PC-9 (cell line): Measurements from ENCODE around the gene SLC36A2. TPM values are rescaled to one million over a fixed set of nuclear protein-coding genes. Genes with fewer than 3 reads are reported as not detected.

Experiments
- BruUV-seq: library from RNA; stranded (reverse); fragments of 400-500 nt; replicated peaks from 2 replicates; lab custom pipeline; 2021; lab: Mats Ljungman, UMichigan
- CTCF ChIA-PET: fragments of 300-600 bp; sonication (Branson Sonifier 250); formaldehyde crosslinking; loops from one replicate; lab custom pipeline; 2022; ENCODE audit warnings: antibody characterized with exemption; lab: Charles Lee
- POLR2A ChIA-PET: fragments of 300-600 bp; sonication (Branson Sonifier 250); formaldehyde crosslinking; loops from one replicate; lab custom pipeline; 2022; ENCODE audit warnings: antibody characterized with exemption; ENCODE audit not compliant: unreplicated experiment; lab: Charles Lee
- DNase-seq, 2 experiments: peaks; one replicate each; pipeline versions ENCODE4 v3.0.0 to v3.0.0-alpha.2; 2015 to 2022; ENCODE audit warnings: mixed read lengths in 1 of 2
- H2AFZ ChIP-seq: fragments of 200-600 bp; sonication (generic); 2 replicates; pipeline ENCODE4 v1.8.1; 2017; ENCODE audit warnings: antibody characterized with exemption
- H3F3A ChIP-seq: fragments of 200-600 bp; sonication (generic); 2 replicates; pipeline ENCODE4 v1.8.1; 2017; ENCODE audit warnings: antibody characterized with exemption, mild to moderate bottlenecking, low read depth; ENCODE audit not compliant: insufficient read depth
- H3K27ac ChIP-seq: fragments of 200-600 bp; sonication (generic); 2 replicates; pipeline ENCODE4 v1.6.1; 2016; ENCODE audit warnings: mixed run types
- H3K27me3 ChIP-seq: fragments of 200-600 bp; sonication (generic); 2 replicates; pipeline ENCODE4 v1.6.1; 2016; ENCODE audit warnings: low read depth, mixed run types; ENCODE audit not compliant: insufficient read depth
- H3K36me3 ChIP-seq: fragments of 200-600 bp; sonication (generic); 2 replicates; pipeline ENCODE4 v1.6.1; 2016; ENCODE audit warnings: low read depth, mixed run types
- H3K4me1 ChIP-seq: fragments of 200-600 bp; sonication (generic); replicated peaks from 2 replicates; pipeline ENCODE4 v1.6.1; 2016; ENCODE audit warnings: mixed run types; ENCODE audit not compliant: insufficient read depth
- H3K4me2 ChIP-seq: fragments of 200-600 bp; sonication (generic); 2 replicates; pipeline ENCODE4 v1.6.1; 2017; ENCODE audit warnings: mixed run types
- H3K4me3 ChIP-seq: fragments of 200-600 bp; sonication (generic); 2 replicates; pipeline ENCODE4 v1.6.1; 2016; ENCODE audit warnings: mixed run types
- H3K79me2 ChIP-seq: fragments of 200-600 bp; sonication (generic); 2 replicates; pipeline ENCODE4 v1.6.1; 2017; ENCODE audit warnings: low read depth, mixed run types
- H3K9me2 ChIP-seq: fragments of 200-600 bp; sonication (generic); 2 replicates; pipeline ENCODE4 v1.8.1; 2017; ENCODE audit warnings: mild to moderate bottlenecking; ENCODE audit not compliant: insufficient read depth
- H3K9me3 ChIP-seq: fragments of 200-600 bp; sonication (generic); 2 replicates; pipeline ENCODE4 v1.8.1; 2016; ENCODE audit warnings: low read depth; ENCODE audit not compliant: insufficient read depth
- H4K20me1 ChIP-seq: fragments of 200-600 bp; sonication (generic); 2 replicates; pipeline ENCODE4 v1.8.1; 2017; ENCODE audit not compliant: insufficient read depth
- EZH2 ChIP-seq: fragments of 200-600 bp; sonication (generic); IDR thresholded peaks from 2 replicates; pipeline ENCODE4 v1.8.0; 2017; ENCODE audit warnings: antibody characterized with exemption, low read depth
- intact Hi-C: fragments of 100-400 bp; cut with micrococcal nuclease; formaldehyde crosslinking; loops from one replicate; pipeline ENCODE4 v1.10.0; 2022; ENCODE audit not compliant: unreplicated experiment
- total RNA-seq: library from RNA; stranded (reverse); gene quantifications from 2 replicates; pipeline ENCODE4 v1.2.3, GENCODE V29; 2021
- TF ChIP-seq, protein P1 (sequence below): fragments of 200-600 bp; sonication (generic); conservative IDR thresholded peaks from 2 replicates; pipeline ENCODE4 v1.6.1; 2017; ENCODE audit warnings: mixed run types, antibody characterized with exemption, mild to moderate bottlenecking, moderate library complexity

The SLC36A2 gene
- total RNA-seq, 1 experiment from 2014 or later = not detected

DNA sequence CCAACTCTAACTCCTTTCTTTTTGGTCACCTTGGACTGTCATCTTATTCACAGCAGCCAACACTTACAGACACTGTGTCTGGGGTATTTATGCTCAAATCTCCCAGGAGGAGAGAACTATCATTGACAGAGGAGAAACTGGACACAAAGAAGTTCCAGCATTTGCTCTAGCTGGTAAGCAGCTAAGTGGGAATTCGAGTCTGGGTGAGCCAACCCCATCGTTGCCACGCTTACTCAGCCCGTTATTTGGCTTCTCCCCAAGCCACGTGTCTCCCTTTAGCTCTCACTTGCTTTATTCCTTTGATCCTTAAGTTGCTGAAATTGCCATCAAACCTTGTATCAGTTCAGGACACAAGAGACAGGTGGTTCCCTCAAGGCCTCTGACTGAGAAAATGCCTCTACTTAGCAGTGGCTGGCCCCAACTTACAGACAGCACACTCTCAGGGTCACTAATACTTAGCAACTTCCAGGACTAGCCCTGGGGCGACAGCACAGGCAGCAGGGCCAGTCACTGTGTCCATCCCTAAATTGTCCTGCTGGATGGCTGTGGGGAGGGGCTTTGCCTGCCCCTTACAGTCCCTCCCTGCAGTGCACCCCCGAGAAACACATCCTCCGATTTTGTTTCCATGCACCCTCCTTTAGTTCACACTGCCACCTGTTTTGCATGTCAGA lies 1.4 kb downstream of the SLC36A2 start:
- Histone ChIP-seq H3K4me2 (no peak overlapping the region), H3K9me3 (no peaks in the 10 kb centered on the region), H3K79me2 (no peaks in the 10 kb centered on the region), H3K4me1 (no peaks in the 10 kb centered on the region), H3K9me2 (no peaks in the 10 kb centered on the region), H3K27ac (no peak overlapping the region), H3K4me3 (no peak overlapping the region), H3K36me3 (no peaks in the 10 kb centered on the region), H2AFZ (no peak overlapping the region), H4K20me1 (no peaks in the 10 kb centered on the region), H3F3A (no peaks in the 10 kb centered on the region), H3K27me3 (peaks cover 63% of the 10 kb centered on the region)
- DNase-seq = no peak
- CTCF ChIA-PET = no interaction called here
- TF ChIP-seq EZH2 = no peak
- TF ChIP-seq, protein P1, sequence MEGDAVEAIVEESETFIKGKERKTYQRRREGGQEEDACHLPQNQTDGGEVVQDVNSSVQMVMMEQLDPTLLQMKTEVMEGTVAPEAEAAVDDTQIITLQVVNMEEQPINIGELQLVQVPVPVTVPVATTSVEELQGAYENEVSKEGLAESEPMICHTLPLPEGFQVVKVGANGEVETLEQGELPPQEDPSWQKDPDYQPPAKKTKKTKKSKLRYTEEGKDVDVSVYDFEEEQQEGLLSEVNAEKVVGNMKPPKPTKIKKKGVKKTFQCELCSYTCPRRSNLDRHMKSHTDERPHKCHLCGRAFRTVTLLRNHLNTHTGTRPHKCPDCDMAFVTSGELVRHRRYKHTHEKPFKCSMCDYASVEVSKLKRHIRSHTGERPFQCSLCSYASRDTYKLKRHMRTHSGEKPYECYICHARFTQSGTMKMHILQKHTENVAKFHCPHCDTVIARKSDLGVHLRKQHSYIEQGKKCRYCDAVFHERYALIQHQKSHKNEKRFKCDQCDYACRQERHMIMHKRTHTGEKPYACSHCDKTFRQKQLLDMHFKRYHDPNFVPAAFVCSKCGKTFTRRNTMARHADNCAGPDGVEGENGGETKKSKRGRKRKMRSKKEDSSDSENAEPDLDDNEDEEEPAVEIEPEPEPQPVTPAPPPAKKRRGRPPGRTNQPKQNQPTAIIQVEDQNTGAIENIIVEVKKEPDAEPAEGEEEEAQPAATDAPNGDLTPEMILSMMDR = no peak
- POLR2A ChIA-PET = no interaction called here
- BruUV-seq = no TSS peak
- intact Hi-C loops = no loop called here

DNA sequence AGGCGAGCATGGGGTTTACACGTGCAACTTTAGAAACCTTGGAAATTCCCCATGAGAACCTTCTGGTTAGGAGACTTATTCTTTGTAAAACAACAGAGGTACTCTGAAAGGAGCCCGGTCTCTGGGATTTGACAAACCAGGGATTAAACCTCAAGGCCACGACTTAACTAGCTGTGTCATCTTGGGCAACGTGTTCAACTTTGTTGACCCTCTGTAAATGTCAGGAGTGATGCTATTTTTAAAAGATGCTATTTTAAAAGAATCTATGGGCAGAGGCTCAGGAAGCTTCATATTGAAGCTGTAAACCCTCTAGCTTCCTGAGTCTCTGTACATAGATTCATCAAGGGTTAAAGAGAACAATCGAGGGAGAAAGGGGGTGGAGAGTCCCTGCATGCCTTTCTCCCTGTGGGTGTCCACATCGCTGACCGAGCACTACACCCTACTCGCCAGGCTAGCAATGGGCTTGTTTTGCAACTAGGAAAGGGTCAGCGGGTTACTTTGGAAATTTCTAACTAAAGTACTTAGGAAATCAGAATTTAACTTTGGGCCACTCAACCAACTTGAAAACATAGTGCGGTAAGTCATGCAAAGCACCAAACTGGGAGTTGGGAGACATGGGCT lies 2.1 kb downstream of the SLC36A2 start:
- Histone ChIP-seq H3K9me3 (no peaks in the 10 kb centered on the region), H3K4me1 (no peaks in the 10 kb centered on the region), H2AFZ (no peak overlapping the region), H4K20me1 (no peaks in the 10 kb centered on the region), H3K9me2 (no peaks in the 10 kb centered on the region), H3K27ac (no peak overlapping the region), H3K4me3 (no peak overlapping the region), H3F3A (no peaks in the 10 kb centered on the region), H3K27me3 (peaks cover 69% of the 10 kb centered on the region), H3K4me2 (no peak overlapping the region), H3K36me3 (no peaks in the 10 kb centered on the region), H3K79me2 (no peaks in the 10 kb centered on the region)
- ChIA-PET POLR2A (no interaction called here), CTCF (no interaction called here)
- DNase-seq = no peak
- no TSS peak for BruUV-seq
- intact Hi-C loops = no loop called here
- TF ChIP-seq, protein P1 = no peak
- no peak for TF ChIP-seq EZH2

DNA sequence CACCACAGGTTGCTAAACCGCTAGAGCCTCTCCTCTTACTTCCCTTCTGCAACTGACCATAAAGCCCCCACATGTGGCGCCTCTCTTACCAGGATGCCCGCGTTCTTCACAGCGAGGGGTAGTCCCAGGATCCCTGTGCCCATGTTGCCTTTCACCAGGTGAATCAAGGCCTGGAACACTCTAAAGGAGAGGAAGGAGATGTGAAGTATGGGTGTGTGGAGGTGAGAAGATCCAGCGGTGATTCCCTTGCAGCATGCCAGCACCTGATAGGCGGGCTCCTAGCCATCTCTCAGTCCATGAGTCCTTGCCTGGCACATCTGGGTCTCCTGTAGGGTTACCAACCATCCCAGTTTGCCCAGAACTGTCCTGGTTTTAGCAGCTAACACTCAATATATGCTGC lies 3.3 kb downstream of the SLC36A2 start:
- CTCF ChIA-PET = no interaction called here
- no peak overlapping the region for H2AFZ ChIP-seq
- H3K79me2 ChIP-seq = no peaks in the 10 kb centered on the region
- BruUV-seq = no TSS peak
- no peak overlapping the region for H3K4me3 ChIP-seq
- no peak for DNase-seq
- H3K9me3 ChIP-seq = no peaks in the 10 kb centered on the region
- H3K36me3 ChIP-seq = no peaks in the 10 kb centered on the region
- intact Hi-C loops = no loop called here
- POLR2A ChIA-PET = no interaction called here
- no peaks in the 10 kb centered on the region for H4K20me1 ChIP-seq
- H3F3A ChIP-seq = no peaks in the 10 kb centered on the region
- no peak overlapping the region for H3K4me2 ChIP-seq
- H3K4me1 ChIP-seq = no peaks in the 10 kb centered on the region
- peaks cover 72% of the 10 kb centered on the region for H3K27me3 ChIP-seq
- no peaks in the 10 kb centered on the region for H3K9me2 ChIP-seq
- H3K27ac ChIP-seq = no peak overlapping the region
- TF ChIP-seq EZH2 = no peak
